Fibroblast of skin of right biceps (primary cell): ENCODE measurements around the gene SWAP70.
"Not testable (repeated sequence)": the region's sequence is repeated elsewhere in the genome, so short reads cannot be mapped to it uniquely, and the experiment has no call there.

Experiments
- DNase-seq: peaks from one replicate; pipeline ENCODE4 v3.0.0-alpha.2; 2013

Gene SWAP70

DNA sequence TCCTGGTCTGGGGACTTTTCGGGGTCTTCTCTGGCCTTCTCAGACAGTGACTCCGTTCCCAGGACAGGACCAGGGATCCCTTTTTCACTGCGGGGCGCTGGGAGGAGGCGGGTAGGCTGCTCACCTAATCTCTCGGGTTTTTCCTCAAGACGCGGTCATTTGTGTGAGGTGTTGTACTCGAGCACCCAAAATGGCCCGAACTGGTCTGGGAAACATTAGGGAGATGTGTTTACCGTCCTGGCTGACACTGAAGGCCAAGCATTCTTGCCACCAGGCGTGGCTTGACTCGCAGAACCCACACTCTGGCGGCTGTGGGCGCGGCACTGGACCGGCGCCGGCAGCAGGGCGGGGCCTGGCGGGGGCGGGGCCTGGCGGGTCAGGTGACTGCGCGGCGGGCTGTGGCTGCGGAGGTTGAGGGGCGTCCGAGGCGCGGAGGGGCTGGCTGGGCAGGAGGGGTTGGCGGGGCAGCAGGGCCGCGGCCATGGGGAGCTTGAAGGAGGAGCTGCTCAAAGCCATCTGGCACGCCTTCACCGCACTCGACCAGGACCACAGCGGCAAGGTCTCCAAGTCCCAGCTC is at the start of gene SWAP70:
TSS of gene SWAP70 (plus strand) at position 379 of the 577 bp plus-strand sequence. CDS start at position 482, 103 bp downstream.
- peak; percentile 90 for DNase-seq

DNA sequence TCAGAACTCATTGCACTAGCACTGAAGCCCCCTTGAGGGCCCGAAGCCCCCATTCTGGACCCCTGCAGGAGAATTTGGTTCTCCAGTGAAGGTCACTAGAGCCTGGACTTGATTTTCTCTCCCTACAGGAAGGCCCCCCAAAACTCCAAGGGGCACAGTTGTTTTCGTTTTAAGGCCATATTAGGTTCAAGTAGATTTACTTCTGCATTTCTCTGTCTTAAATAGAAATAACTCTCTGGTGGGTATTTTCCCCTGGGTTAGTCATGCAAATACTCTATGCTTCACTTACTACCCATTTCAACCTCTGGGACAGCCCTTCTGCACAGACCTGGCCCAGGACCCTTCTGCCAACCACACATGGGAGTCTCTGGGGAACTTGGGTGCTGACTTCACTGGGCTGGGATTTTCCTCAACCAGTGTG is 48.8 kb upstream of the SWAP70 start:
- peak; percentile 31 for DNase-seq

DNA sequence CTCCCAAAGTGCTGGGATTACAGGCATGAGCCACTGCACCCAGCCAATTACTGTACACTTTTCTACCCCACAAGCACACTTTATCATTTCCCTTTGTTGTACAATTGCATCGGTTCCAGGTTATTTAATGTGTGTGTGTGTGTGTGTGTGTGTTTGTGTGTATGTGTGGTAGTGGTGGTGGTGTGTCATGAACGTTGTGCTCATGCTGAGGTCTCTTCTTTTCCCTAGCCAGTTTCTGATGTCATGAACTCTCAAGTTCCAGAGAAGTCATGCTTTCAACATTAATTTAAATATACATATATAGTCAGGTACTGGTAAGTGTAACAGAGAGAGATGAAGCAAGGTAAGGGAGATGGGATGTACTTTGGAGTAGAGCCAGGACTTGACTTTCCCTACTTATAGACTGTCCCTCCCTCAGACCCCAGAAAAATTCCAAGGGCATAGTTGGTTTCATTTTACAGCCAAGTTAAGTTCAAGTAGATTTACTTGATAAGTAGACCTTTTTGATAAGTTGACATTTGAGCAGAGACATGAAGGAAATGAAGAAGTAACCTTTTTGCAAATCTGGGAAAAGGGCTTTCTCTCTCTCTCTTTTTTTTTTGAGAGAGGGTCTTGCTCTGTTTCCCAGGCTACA is 47.7 kb upstream of the SWAP70 start:
- DNase-seq: peak; percentile 51

DNA sequence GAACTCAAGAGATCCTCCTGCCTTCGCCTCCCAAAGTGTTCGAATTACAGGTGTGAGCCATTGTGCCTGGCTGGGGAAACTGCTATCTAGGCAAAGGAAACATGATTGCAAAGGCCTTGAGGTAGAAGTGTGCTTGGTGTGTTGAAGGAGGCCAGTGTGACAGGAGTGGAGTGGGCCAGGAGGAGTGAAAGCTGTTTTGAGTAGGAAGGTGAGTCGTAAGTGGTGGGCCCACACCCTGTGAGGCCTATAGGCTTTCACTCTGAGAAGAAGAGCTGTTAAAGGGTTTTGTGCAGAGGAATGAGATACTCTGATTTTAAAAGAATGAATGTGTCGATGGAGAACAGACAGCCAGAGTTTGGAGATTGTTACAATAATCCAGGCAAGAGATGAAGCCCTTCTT is 47.0 kb upstream of the SWAP70 start:
- peak; percentile 56 for DNase-seq

DNA sequence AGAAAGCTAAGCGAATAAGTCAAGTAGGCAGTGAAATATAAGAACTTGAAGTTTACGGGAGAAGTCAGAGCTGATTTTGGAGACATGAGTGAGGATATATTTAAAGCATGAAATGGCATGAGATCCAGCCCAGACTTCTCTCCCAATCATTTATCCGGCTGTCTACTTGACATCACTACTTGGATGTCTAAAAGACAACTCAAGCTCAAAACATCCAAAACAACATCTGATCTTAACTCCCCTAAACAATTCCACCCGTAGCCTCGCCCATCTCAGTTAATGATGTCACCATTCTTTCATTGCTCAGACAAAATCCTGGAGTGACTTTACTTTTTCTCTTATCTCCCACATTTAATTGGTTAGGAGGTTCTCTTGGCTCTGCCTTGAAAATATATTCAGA is 45.9 kb upstream of the SWAP70 start:
- peak; percentile 88 for DNase-seq

DNA sequence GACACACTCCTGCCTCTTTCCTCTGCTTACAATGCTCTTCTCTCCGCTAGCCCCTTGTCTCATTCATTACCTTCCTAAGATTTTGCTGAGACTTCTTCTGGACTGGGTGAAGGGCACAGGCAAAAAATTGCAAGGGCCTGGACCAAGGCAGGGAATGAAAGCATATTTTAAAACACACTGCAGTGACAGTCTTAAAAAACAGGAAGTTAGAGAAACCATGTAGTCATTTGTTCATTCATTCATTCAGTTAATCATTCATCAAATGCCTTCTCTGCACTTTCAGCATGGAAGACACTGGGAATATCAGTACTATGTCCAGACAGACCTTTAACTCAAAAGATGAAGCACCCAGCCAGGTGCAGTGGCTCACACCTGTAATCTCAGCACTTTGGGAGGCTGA is 44.9 kb upstream of the SWAP70 start:
- DNase-seq: no peak

DNA sequence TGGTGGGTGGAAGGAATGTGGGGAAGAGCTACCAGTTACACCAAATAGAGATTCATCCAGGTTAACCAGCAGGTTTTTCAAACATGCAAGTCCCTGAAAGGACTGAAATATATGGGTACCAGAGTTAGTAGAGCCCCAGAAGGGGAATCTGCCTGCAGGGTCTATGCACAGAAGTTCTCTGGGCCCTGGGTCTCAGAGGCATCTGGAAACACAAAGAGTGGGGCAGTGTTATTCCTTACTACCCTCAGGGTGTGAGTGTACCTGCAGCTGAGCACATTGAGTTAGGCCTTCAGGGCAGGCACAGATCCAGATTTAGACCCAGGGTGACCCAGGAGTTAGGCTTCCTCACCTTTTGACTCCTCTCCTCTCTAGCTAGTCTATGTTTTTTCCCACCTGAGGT is 43.9 kb upstream of the SWAP70 start:
- DNase-seq: no peak

DNA sequence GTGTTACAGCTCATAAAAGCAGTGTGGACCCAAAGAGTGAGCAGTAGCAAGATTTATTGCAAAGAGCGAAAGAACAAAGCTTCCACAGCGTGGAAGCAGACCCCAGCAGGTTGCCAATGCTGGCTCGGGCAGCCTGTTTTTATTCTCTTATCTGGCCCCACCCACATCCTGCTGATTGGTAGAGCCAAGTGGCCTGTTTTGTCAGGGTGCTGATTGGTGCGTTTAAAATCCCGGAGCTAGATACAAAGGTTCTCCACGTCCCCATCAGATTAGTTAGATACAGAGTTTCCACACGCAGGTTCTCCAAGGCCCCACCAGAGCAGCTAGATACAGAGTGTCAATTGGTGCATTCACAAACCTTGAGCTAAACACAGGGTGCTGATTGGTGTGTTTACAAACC is 41.5 kb upstream of the SWAP70 start:
- DNase-seq: not testable (repeated sequence)

DNA sequence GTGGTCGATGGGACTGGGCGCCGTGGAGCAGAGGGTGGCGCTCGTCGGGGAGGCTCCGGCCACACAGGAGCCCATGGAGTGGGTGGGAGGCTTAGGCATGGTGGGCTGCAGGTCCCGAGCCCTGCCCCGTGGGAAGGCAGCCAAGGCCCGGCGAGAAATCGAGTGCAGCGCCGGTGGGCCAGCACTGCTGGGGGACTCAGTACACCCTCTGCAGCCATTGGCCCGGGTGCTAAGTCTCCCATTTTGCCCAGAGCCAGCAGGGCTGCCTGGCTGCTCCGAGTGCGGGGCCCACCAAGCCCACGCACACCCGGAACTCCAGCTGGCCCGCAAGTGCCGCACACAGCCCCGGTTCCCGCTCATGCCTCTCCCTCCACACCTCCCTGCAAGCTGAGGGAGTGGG is 40.8 kb upstream of the SWAP70 start:
- not testable (repeated sequence) for DNase-seq

DNA sequence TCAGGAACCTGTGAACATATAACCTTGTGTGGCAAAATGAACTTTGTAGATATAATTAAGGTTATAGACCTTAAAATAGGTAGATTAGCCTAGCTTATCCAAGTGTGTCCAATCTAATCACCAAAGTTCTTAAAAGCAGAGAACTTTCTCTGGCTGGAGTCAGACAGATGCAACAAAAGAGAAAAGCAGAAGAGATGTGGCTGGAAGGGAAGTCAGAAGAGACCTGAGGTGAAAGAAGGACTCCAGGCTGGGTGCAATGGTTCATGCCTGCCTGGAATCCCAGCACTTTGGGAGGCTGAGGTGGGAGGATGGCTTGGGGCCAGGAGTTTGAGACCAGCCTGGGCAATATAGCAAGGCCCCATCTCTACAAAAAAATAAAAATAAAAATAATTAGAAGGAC is 39.4 kb upstream of the SWAP70 start:
- no peak for DNase-seq

DNA sequence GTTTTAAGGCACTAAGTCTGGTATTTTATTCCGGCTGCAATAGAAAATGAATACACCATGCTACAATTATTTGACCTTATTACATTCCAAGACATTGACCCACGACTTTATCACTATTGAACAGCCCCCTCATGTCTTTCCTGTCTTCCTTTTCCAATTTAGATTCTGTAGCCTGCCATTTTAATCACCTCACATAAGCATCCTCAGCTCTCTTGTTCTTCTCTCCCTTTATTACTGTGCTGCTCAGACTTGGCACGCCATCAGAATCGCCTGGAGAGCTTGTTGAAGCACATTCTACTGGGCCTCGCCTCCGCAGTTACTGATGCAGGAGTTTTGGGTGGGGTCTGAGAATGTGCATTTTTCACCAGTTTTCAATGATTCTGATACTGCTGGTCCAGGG is 38.7 kb upstream of the SWAP70 start:
- DNase-seq: no peak

DNA sequence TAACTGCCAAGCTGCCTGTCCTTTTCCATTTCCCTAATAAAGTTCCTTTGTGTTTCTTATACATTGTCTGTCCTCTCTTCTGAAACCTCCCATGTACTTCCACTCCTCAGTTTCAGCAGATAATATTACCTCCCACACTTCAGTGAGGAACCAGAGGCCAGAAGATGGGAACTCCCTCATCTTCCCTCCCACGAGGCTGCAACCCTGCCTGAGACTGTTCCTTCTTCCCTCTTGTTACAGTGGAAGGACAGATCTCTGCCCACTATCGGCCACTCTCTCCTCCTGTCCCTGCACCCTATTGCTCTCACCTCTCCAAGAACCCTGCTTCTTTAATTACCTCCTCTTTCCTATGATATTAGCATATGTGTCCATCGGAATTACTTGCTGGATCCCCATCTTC is 38.1 kb upstream of the SWAP70 start:
- DNase-seq: no peak

DNA sequence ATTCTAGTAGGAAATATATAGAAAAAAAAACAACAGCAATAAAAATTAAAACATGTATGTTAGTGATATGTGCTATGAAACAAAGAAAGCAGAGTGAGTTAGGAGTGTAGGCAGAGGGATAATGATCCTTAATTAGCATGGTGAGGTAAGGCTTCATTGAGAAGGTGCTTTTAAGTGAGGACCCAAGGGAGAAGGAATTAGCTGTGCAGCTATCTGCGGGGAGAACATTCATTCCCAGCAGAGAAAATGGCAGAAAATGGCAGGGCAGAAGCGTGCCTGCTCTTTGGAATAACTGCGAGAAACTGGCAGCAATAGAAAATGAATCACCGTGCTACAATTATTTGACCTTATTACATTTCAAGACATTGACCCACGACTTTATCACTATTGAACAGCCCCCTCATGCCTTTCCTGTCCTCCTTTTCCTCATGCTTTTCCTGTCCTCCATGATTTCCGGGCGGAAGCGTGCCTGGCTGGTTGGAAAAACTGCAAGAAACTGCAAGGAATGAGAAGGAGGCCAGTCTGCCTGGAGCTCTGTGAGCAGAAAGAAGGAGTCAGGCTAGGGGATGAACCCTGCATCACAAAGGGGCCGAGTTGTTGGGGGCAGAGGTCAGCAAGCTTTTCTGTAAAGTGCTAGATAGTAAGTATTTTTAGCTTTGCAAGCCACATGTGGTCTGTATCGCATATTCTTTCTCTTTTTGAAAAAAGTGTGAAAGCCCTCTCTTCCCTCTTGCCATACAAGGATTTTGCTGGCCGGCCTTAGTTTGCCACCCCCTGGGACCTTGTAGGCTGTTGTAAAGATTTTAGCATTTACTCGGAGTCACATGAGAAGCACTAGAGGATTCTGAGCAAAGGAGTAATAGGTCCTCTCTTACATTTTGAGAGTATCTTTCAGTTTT is 37.1 kb upstream of the SWAP70 start:
- no peak for DNase-seq

DNA sequence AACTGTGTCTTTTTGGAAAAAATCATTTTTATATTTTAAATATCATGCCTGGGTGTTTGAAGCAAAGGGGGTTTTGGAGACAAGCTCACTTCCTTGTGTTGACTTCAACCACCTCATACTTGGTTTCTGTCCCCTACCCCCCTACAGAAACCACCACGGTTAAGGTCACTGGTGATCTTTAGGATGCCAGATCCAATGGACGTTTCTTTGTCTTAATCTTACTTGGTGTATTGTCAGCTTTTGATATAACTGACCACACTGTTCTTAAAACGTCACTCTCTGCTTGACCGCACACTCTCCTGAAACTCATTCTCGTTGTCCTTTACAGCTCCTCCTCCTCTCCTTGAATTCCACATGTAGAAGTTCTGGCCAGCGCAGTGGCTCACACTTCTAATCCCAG is 34.8 kb upstream of the SWAP70 start:
- no peak for DNase-seq

DNA sequence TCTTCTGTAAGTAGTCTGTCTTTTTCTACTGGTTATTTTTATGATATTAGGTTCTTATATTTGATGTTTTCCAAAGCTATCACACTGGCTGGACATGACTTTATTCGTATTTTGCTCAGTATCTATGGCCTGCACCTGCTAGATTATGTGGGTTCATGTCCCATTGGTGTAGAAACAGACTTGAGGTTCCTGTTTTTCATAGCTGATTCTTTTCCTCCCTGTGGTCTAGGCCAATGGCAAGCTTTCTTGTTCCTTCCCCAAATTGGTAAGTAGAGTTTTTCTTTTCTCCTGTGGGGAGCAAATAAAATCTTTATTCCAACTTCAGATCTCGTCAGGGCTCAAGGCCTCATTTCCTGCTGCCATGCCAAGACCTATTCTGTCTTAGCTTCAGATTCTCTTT is 30.2 kb upstream of the SWAP70 start:
- no peak for DNase-seq

DNA sequence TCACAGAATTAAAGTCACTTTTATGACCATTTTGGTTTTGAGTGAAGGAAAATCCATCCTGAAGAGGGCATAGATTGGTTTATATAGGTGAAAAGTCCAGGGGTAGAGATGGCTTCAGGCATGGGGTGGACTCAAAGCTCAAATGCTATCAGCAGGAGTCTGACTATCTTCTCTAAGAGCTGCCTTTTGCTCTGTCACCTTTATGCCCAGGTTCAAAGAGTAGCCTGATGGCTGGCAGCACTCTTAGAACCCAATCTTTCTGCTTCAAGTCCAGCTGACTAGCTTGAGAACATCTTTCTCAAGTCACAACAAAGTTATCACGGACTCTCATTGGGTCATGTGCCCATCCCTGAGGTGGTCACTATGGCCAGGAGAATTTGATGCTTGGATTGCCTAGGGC is 27.2 kb upstream of the SWAP70 start:
- no peak for DNase-seq

DNA sequence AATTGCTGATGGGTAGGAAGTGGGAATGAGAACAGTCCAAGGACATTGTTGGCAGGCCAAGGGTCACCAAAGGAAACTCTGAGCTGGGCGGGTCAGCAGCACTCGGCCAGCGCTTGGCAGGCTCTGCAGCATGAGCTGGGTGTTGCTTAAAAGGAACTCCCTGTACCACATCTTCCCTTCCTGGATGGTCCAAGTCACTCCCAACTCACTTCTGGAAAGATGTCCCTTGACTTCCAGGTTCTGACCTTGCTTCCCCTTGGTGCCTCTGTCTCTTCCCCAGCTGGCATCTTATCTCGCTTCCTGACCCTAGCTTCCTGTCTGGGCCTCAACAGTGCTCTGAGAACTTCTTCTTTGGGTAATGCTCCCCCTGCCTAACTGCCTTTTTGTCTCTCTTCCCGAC is 24.8 kb upstream of the SWAP70 start:
- no peak for DNase-seq

DNA sequence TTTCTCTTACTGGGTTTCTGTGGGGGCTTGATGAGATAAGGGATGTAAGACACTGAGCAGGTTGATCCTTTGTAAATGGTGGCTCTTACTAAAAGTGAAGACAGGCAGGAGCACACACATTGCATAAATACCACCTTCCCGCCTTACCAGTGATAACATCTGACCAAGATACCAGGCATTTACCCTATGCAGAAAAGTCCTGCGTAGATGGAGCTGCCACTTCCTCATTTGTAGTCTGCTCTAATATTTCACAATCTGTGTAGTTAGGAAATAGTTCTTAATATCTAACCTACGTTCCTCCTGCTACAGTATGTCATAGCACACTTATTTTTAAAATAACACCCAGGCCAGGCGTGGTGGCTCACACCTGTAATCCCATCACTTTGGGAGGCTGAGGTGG is 23.9 kb upstream of the SWAP70 start:
- DNase-seq: no peak

DNA sequence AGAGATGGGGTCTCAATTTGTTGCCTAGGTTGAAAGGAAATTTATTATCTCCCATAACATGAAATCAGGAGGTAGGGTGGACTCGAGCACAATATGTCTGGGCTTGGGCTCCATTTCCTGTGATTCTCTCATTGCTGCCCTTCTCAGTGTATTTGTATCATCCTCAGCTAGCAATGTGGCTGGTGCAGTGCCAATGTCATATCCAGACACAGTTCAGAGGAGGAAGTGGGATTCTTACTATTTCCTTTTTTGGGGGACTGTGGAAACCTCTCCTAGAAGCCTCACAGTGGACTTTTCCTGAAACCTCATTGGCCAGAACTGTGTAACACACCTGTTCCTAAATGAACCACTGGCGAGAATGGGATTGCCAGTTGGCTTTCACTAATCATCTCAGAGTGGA is 21.0 kb upstream of the SWAP70 start:
- no peak for DNase-seq

DNA sequence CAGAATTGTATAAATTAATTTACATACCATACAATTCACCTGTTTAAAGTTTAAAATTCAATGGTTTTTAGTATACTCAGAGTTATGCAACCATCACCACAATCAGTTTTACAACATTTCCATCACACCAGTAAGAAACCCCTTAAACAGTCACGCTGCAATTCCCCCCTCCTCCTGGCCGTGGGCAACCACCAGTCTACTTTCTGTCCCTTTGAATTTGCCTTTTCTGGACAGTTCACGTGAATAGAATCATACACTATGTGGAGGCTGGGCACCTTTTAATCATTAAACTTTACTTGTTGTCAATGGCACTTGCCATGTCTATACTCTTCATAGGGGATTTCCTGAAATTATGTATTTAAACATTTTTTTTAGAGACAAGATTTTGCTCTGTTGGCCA is 20.1 kb upstream of the SWAP70 start:
- no peak for DNase-seq

DNA sequence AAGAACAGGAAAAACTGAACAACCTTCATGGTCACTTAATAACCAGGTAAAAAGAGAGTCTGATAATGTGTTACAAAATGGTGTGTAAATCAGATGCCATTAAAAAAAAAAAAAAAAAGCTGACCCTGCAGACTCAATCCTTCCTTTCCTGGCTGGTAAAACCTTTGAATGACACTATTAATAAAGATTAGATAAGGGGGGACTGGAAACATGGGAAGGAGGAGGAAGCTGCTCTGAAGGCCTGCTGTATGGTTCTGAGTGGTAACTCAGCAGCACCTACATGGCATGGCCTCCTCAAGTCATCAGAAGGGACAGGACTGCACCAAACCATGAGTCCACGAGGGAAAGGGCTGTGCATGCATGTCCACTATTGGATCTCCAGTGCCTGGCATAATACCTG is 18.0 kb upstream of the SWAP70 start:
- DNase-seq: no peak

DNA sequence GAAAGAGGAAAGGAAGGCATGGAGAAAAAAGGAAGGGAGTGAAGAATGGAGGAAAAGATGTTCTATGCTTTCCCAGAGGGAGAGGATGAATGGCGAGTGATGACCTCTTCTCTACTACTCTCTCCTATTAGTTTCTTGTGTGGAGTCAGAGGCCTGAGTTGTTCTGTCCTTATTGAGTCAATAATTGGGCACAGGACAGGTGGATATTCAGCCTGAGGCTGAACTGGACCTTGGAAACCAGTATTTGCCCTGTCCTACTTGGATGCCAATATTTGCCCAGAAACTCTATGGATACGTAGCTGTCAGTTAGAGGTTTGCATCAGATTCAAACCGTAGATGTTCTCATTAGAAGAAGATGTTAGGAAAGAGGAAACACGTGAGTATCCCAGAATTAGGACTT is 17.6 kb upstream of the SWAP70 start:
- no peak for DNase-seq

DNA sequence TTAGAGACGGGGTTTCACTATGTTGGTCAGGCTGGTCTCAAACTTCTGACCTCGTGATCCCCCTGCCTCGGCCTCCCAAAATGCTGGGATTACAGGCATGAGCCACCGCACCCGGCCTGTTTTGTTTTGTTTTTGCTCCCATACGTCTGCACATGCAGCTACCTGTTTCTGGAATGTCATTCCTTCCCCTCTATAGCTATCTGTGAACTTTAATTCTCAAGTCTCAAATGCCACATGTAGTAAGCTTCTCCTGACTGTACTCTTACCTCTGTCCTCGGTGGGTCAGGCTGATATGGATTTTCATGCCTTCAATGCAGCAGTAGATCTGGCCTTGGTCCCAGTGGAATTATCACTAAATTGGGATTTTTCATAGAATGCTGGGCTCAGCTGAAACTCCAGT is 12.4 kb upstream of the SWAP70 start:
- DNase-seq: no peak
